HCT116 (cell line): ENCODE measurements around the gene PCDHGA7. TPM values are rescaled to one million over a fixed set of nuclear protein-coding genes. Genes with fewer than 3 reads are reported as not detected.
A peak's percentile ranks its signal among the peaks of the same experiment; 100 is the strongest.

Experiments used
- ATAC-seq: fragments of 200-7000 bp; cut with Tn5 transposase; 2 replicates; pipeline ENCODE4 v1.9.1; 2020; ENCODE audit warnings: mild to moderate bottlenecking, moderate library complexity
- BruUV-seq: library from RNA; stranded (reverse); fragments of 400-500 nt; replicated peaks from 2 replicates; lab custom pipeline; 2021; lab: Mats Ljungman, UMichigan
- CTCF ChIA-PET: fragments of 300-600 bp; sonication (Branson Sonifier 250); formaldehyde crosslinking; loops from one replicate; lab custom pipeline; 2021; ENCODE audit warnings: antibody characterized with exemption; lab: Charles Lee
- POLR2A ChIA-PET: fragments of 300-600, 350-600 bp; sonication (Branson Sonifier 250); formaldehyde crosslinking; loops from one replicate; lab custom pipeline; 2021; ENCODE audit warnings: antibody characterized with exemption; lab: Charles Lee
- RAD21 ChIA-PET, 2 experiments: fragments of 300-600 bp; sonication (Branson Sonifier 250); formaldehyde crosslinking; loops; one replicate each; lab custom pipeline; 2023; ENCODE audit warnings: low total read pairs in 2 of 2; ENCODE audit not compliant: uncharacterized antibody in 2 of 2, unreplicated experiment in 2 of 2, low non-redundant PET in 1 of 2; lab: Charles Lee
- DNase-seq: peaks from one replicate; pipeline ENCODE4 v3.0.0-alpha.2; 2010; ENCODE audit warnings: low read depth, low spot score
- H2AFZ ChIP-seq: fragments of 200-600 bp; shearing (Covaris generic), sonication (generic); 2 replicates; pipeline ENCODE4 v1.6.1; 2017; ENCODE audit warnings: low read depth, mixed run types, mixed read lengths, antibody characterized with exemption, low read length; ENCODE audit not compliant: poor library complexity, severe bottlenecking
- H3K27ac ChIP-seq: 2 replicates; pipeline ENCODE4 v1.5.1; 2012; ENCODE audit warnings: low read depth, low read length
- H3K27me3 ChIP-seq: fragments of 200-600 bp; sonication (generic); 2 replicates; pipeline ENCODE4 v1.6.1; 2016; ENCODE audit warnings: mixed run types, low read length, mixed read lengths; ENCODE audit not compliant: insufficient read depth
- H3K36me3 ChIP-seq, 2 experiments: fragments of 200-500 bp in 1 of 2; fragments of 200-600 bp in 1 of 2; sonication (Bioruptor generic) in 1 of 2; sonication (generic) in 1 of 2; 2 replicates each; pipeline versions ENCODE4 v1.5.1 to v1.6.1; 2014 to 2016; ENCODE audit warnings: low read length in 2 of 2, inconsistent platforms in 1 of 2, mixed read lengths in 1 of 2, mixed run types in 1 of 2; ENCODE audit not compliant: insufficient read depth in 2 of 2, control insufficient read depth in 1 of 2
- H3K4me1 ChIP-seq, 2 experiments: fragments of 200-600 bp in 1 of 2; sonication (generic) in 1 of 2; 2 replicates each; pipeline versions ENCODE4 v1.5.1 to v1.6.1; 2012 to 2017; ENCODE audit warnings: low read length in 2 of 2, inconsistent platforms in 1 of 2, mild to moderate bottlenecking in 1 of 2, mixed read lengths in 1 of 2, mixed run types in 1 of 2, moderate library complexity in 1 of 2; ENCODE audit not compliant: insufficient read depth in 2 of 2, control insufficient read depth in 1 of 2
- H3K4me2 ChIP-seq: fragments of 200-600 bp; sonication (generic); 2 replicates; pipeline ENCODE4 v1.6.1; 2017; ENCODE audit warnings: mixed run types, low read length, mixed read lengths
- H3K4me3 ChIP-seq, 2 experiments: fragments of 200-600 bp in 1 of 2; sonication (generic) in 1 of 2; replicated peaks in 1 of 2; 2 replicates each; pipeline ENCODE4 v1.5.1; 2011 to 2016; ENCODE audit warnings: low read length in 2 of 2, control low read depth in 1 of 2, low read depth in 1 of 2, mild to moderate bottlenecking in 1 of 2, mixed read lengths in 1 of 2, mixed run types in 1 of 2
- H3K79me2 ChIP-seq: fragments of 200-600 bp; sonication (generic); 2 replicates; pipeline ENCODE4 v1.6.1; 2017; ENCODE audit warnings: mild to moderate bottlenecking, mixed run types, low read length, moderate library complexity, mixed read lengths; ENCODE audit not compliant: insufficient read depth
- H3K9ac ChIP-seq: fragments of 200-600 bp; sonication (generic); 2 replicates; pipeline ENCODE4 v1.6.1; 2016; ENCODE audit warnings: low read length, mixed read lengths
- H3K9me2 ChIP-seq: fragments of 200-600 bp; sonication (generic), shearing (Covaris generic); 2 replicates; pipeline ENCODE4 v1.6.1; 2017; ENCODE audit warnings: mixed run types, mild to moderate bottlenecking, moderate library complexity; ENCODE audit not compliant: insufficient read depth
- H3K9me3 ChIP-seq, 2 experiments: fragments of 200-500 bp in 1 of 2; fragments of 200-600 bp in 1 of 2; sonication (Bioruptor generic) in 1 of 2; sonication (generic) in 1 of 2; 2 replicates each; pipeline ENCODE4 v1.6.1; 2014 to 2017; ENCODE audit warnings: low read length in 2 of 2, mixed read lengths in 2 of 2, inconsistent platforms in 1 of 2, low read depth in 1 of 2, mild to moderate bottlenecking in 1 of 2, mixed run types in 1 of 2, moderate library complexity in 1 of 2; ENCODE audit not compliant: control insufficient read depth in 1 of 2, insufficient read depth in 1 of 2
- H4K20me1 ChIP-seq: fragments of 200-600 bp; sonication (generic), shearing (Covaris generic); 2 replicates; pipeline ENCODE4 v1.6.1; 2017; ENCODE audit warnings: mixed run types, mild to moderate bottlenecking, moderate library complexity; ENCODE audit not compliant: insufficient read depth
- CBX3 ChIP-seq: IDR thresholded peaks from 2 replicates; pipeline ENCODE4 v1.6.1; 2012; ENCODE audit warnings: low read depth
- CEBPB ChIP-seq: IDR thresholded peaks from 2 replicates; pipeline ENCODE4 v1.6.1; 2012; ENCODE audit warnings: low read depth
- EGR1 ChIP-seq: IDR thresholded peaks from 2 replicates; pipeline ENCODE4 v1.6.1; 2012; ENCODE audit warnings: low read depth
- ELF1 ChIP-seq: IDR thresholded peaks from 2 replicates; pipeline ENCODE4 v1.6.1; 2012; ENCODE audit warnings: low read depth, borderline replicate concordance
- FOSL1 ChIP-seq: IDR thresholded peaks from 2 replicates; pipeline ENCODE4 v1.6.1; 2012; ENCODE audit warnings: low read depth
- POLR2A ChIP-seq: IDR thresholded peaks from 2 replicates; pipeline ENCODE4 v1.7.0; 2011; ENCODE audit warnings: borderline replicate concordance; ENCODE audit not compliant: insufficient read depth, insufficient read length; ENCODE audit errors: extremely low read depth
- RAD21 ChIP-seq: IDR thresholded peaks from 2 replicates; pipeline ENCODE4 v1.6.1; 2012; ENCODE audit warnings: low read depth, mild to moderate bottlenecking
- REST ChIP-seq: IDR thresholded peaks from 2 replicates; pipeline ENCODE4 v1.6.1; 2012; ENCODE audit warnings: low read depth
- SP1 ChIP-seq: IDR thresholded peaks from 2 replicates; pipeline ENCODE4 v1.6.1; 2012; ENCODE audit warnings: low read depth
- TCF7L2 ChIP-seq: IDR thresholded peaks from 2 replicates; pipeline ENCODE4 v1.7.0; 2011; ENCODE audit warnings: borderline replicate concordance, inconsistent platforms; ENCODE audit not compliant: insufficient read depth, insufficient read length; ENCODE audit errors: extremely low read depth
- YY1 ChIP-seq: IDR thresholded peaks from 2 replicates; pipeline ENCODE4 v1.6.1; 2011; ENCODE audit warnings: low read length, low read depth, moderate library complexity, mild to moderate bottlenecking; ENCODE audit not compliant: insufficient replicate concordance; ENCODE audit errors: extremely low read depth
- intact Hi-C: fragments of 100-400 bp; cut with micrococcal nuclease; formaldehyde crosslinking; loops from 2 replicates; pipeline ENCODE4 v1.10.0; 2022
- total RNA-seq: library from RNA; stranded (reverse); gene quantifications from one replicate; pipeline ENCODE4 v1.2.1, GENCODE V29; 2021; ENCODE audit not compliant: unreplicated experiment

Gene PCDHGA7
- total RNA-seq, 1 experiment from 2014 or later: not detected

GRCh38 chr5:141343242-141343952, 39.1 kb upstream of the PCDHGA7 start, which contains the start of gene PCDHGA3 (continued):
- peak; percentile 19; the same call in 1 of the 2 replicates for TF ChIP-seq RAD21
- no peak for TF ChIP-seq TCF7L2
- no peak for TF ChIP-seq ELF1
- no peak for TF ChIP-seq FOSL1
- TF ChIP-seq EGR1: no peak
- no peak for TF ChIP-seq CBX3
- no peak for TF ChIP-seq SP1
- TF ChIP-seq, all 23 proteins: peak for 2

- Histone ChIP-seq H3K4me3 (no peak overlapping the region), H3K4me2 (no peak overlapping the region), H3K27ac (no peak overlapping the region), H3K4me1 (no peaks in the 10 kb centered on the region), H4K20me1 (no peaks in the 10 kb centered on the region), H3K9me2 (no peaks in the 10 kb centered on the region), H2AFZ (no peak overlapping the region), H3K9me3 (peaks cover 4% of the 10 kb centered on the region in 2 experiments; a peak in 2 of 4 replicates), H3K36me3 (no peaks in the 10 kb centered on the region), H3K27me3 (no peaks in the 10 kb centered on the region), H3K79me2 (no peaks in the 10 kb centered on the region), H3K9ac (no peak overlapping the region)
- RAD21 ChIA-PET: no interaction called here
- BruUV-seq: no TSS peak
- ATAC-seq (no peak), DNase-seq (no peak)
- POLR2A ChIA-PET: no interaction called here
- no peak for TF ChIP-seq POLR2A
- TF ChIP-seq YY1: no peak
- no peak for TF ChIP-seq REST
- no peak for TF ChIP-seq CEBPB
- CTCF ChIA-PET: no interaction called here
- intact Hi-C loops: no loop called here
Observed at GRCh38 chr5:141343953-141344463, 38.5 kb upstream of the PCDHGA7 start.
